Measurements from ENCODE around the gene GPR75. TPM values are rescaled to one million over a fixed set of nuclear protein-coding genes. Genes with fewer than 3 reads are reported as not detected.
"Not testable (repeated sequence)": the region's sequence is repeated elsewhere in the genome, so short reads cannot be mapped to it uniquely, and the experiment has no call there.

The GPR75 gene
- total and polyA plus RNA-seq, 2 experiments from 2014 or later = 0.15 to 1.2 TPM

DNA sequence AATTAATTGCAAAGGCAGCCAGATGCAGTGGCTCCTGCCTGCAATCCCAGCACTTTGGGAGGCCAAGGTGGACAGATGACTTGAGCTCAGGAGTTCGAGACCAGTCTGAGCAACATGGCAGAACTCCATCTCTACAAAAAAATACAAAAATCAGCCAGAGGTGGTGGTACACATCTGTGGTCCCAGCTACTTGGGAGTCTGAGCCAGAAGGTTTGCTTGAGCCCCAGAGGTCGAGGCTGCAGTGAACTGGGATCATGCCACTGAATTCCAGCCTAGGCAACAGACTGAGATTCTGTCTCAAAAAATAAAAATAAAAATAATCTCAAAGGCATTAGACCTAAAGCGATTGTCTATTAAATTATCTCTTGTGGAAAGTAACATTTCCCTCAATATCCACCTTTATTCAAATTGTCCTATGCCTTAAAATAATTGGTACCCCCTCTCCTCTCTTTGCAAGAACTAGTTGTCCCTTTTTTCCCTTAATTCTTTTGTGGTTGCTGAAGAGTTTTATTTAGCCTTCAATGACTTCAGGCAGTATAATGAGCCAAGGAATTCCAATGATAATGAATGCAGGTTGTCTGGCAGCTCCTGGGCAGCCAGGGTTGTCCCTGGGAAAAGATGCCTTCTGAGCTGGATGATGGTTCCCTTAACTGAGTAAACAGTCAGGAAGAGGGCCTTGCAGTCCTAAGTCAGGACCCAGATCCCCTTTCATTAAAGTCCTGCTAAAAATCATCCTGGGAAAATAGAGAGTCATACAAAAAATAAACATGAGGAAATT lies 32.2 kb downstream of the GPR75 start:
- Histone ChIP-seq H3K27me3 (no peaks in the 10 kb centered on the region), H3K36me3 (no peaks in the 10 kb centered on the region), H3K4me3 (no peak overlapping the region), H3K27ac (no peak overlapping the region), H3K9me3 (ENCODE audit: low read depth) (no peaks in the 10 kb centered on the region), H3K4me1 (ENCODE audit: low read depth) (no peaks in the 10 kb centered on the region)
- TF ChIP-seq, protein P1, sequence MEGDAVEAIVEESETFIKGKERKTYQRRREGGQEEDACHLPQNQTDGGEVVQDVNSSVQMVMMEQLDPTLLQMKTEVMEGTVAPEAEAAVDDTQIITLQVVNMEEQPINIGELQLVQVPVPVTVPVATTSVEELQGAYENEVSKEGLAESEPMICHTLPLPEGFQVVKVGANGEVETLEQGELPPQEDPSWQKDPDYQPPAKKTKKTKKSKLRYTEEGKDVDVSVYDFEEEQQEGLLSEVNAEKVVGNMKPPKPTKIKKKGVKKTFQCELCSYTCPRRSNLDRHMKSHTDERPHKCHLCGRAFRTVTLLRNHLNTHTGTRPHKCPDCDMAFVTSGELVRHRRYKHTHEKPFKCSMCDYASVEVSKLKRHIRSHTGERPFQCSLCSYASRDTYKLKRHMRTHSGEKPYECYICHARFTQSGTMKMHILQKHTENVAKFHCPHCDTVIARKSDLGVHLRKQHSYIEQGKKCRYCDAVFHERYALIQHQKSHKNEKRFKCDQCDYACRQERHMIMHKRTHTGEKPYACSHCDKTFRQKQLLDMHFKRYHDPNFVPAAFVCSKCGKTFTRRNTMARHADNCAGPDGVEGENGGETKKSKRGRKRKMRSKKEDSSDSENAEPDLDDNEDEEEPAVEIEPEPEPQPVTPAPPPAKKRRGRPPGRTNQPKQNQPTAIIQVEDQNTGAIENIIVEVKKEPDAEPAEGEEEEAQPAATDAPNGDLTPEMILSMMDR (IDR thresholded peaks at IDR 0.05; ENCODE audit: low read depth, low read length) = no peak
- no peak for DNase-seq (ENCODE audit: low read depth in 1 of 2, low spot score in 1 of 2)

DNA sequence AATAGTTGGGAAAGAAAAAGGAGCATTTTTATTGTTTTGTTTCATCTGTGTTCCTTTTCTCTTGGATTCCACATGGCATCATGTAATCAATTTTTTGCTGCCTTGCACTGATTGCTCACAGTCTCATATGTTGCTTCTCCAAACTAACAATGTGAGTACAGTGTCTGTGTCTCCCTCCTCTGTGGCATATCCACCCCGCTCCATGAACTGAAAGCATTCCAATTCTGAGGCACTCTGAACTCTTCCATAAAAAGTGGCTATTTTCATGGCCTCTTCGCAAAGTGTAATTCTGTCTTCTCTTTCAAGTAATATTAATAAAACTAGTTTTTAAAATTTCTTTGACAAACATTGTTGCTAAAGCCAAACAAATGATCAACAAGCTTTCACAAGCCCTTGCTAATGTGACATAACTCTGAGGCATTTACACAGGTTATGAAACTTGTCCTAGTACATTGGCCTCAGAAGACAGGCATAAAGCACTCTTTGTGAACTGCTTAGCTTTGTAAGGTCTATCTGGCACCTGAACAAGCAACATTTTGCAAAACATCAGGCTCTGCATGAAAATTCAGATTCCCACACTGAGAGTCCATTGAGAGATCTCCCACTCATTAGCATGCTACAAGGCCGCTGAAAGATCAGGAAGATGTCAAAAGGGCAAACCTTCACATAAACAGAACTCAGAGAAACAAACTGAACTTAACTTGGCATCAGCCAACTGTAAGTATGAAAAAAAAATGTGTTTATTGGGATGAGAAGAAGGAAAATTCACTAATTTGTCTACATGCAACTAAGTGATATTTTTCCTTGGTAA lies 33.0 kb downstream of the GPR75 start:
- H3K9me3 ChIP-seq (ENCODE audit: low read depth) = no peaks in the 10 kb centered on the region
- no peak overlapping the region for H3K4me3 ChIP-seq
- peak overlapping the region; percentile 48 for H3K27ac ChIP-seq
- H3K4me1 ChIP-seq (ENCODE audit: low read depth) = no peaks in the 10 kb centered on the region
- TF ChIP-seq, protein P1 (IDR thresholded peaks at IDR 0.05; ENCODE audit: low read depth, low read length) = no peak
- H3K36me3 ChIP-seq = no peaks in the 10 kb centered on the region
- peak in 1 of 2 donors; percentile 48 for DNase-seq (ENCODE audit: low read depth in 1 of 2, low spot score in 1 of 2)
- H3K27me3 ChIP-seq = no peaks in the 10 kb centered on the region

DNA sequence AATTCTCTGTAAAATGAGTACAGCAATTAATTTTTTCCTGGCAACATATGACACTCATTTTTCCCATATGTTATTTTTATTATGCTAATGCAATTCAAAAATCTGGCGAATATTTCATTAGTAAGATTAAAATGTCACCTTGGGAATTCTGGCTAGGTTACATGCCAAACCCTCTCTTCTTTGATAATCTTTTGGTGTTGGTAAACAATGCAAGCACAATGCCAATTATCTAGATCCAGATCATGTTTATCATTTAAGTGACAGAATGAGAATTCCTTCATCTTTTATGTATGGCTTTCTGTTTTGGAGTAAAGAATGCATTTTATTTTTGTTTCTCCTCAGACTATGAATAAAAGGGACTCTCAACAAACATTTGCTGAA lies 33.7 kb downstream of the GPR75 start:
- no peak for DNase-seq (ENCODE audit: low read depth in 1 of 2, low spot score in 1 of 2)
- no peak overlapping the region for H3K4me3 ChIP-seq
- no peaks in the 10 kb centered on the region for H3K36me3 ChIP-seq
- H3K9me3 ChIP-seq (ENCODE audit: low read depth) = no peaks in the 10 kb centered on the region
- TF ChIP-seq, protein P1 (IDR thresholded peaks at IDR 0.05; ENCODE audit: low read depth, low read length) = no peak
- H3K4me1 ChIP-seq (ENCODE audit: low read depth) = no peaks in the 10 kb centered on the region
- no peaks in the 10 kb centered on the region for H3K27me3 ChIP-seq
- H3K27ac ChIP-seq = no peak overlapping the region

DNA sequence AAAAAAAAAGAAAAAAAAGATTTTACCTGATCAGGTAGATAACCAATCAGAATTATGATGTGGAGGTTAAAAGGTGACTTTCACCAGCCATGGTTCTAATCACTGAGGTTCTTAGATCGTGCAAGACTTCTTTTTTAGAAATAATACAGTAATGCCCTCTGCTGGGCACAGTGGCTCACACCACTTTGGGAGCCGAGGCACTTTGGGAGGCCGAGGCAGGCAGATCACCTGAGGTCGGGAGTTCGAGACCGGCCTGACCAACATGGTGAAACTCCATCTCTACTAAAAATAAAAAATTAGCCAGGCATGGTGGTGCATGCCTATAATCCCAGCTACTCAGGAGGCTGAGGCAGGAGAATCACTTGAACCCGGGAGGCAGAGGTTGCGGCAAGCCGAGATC lies 36.1 kb downstream of the GPR75 start:
- peak in 1 of 2 donors; percentile 6 for DNase-seq (ENCODE audit: low read depth in 1 of 2, low spot score in 1 of 2)
- not testable (repeated sequence) for H3K36me3 ChIP-seq

DNA sequence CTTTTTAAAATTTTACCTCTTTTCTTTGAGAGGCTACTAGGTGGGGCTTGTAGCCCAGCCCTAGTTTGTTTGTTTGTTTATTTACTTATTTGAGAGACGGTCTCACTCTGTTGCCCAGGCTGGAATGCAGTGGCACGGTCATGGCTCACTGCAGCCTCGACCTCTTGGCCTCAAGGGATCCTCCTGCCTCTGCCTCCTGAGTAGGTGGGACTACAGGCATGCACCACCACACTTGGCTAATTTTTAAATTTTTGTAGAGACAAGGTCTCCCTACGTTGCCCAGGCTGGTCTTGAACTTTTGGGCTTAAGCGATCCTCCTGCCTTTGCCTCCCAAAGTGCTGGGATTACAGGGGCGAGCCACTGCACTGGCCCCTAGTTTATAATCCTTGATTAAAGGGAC lies 38.0 kb downstream of the GPR75 start:
- H3K27me3 ChIP-seq = no peaks in the 10 kb centered on the region
- H3K36me3 ChIP-seq = peaks cover 4% of the 10 kb centered on the region
- no peak overlapping the region for H3K4me3 ChIP-seq
- H3K9me3 ChIP-seq (ENCODE audit: low read depth) = no peaks in the 10 kb centered on the region
- TF ChIP-seq, protein P1 (IDR thresholded peaks at IDR 0.05; ENCODE audit: low read depth, low read length) = no peak
- no peaks in the 10 kb centered on the region for H3K4me1 ChIP-seq (ENCODE audit: low read depth)
- no peak overlapping the region for H3K27ac ChIP-seq
- no peak for DNase-seq (ENCODE audit: low read depth in 1 of 2, low spot score in 1 of 2)

More for the DNA sequence above, 36.1 kb downstream of the GPR75 start:
- not testable (repeated sequence) for H3K9me3 ChIP-seq (ENCODE audit: low read depth); H3K27ac ChIP-seq; H3K4me3 ChIP-seq; H3K4me1 ChIP-seq (ENCODE audit: low read depth); H3K27me3 ChIP-seq
- TF ChIP-seq, protein P1 (IDR thresholded peaks at IDR 0.05; ENCODE audit: low read depth, low read length) = peak; percentile 12
